GM19035 (cell line): Measurements from ENCODE around the gene SH3GLB1.

ENCODE experiments used
- ATAC-seq: cut with Tn5 transposase; IDR thresholded peaks from one replicate; pipeline ENCODE4 v1.9.1; 2021; ENCODE audit not compliant: unreplicated experiment

Gene SH3GLB1

GRCh38 chr1:86773341-86774288, 69.2 kb downstream of the SH3GLB1 start:
- peak; percentile 24 for ATAC-seq

- peak; percentile 95 for ATAC-seq
These were observed 70.2 kb downstream of the SH3GLB1 start for GRCh38 chr1:86774305-86775295.

GRCh38 chr1:86775395-86775794, 71.0 kb downstream of the SH3GLB1 start:
- no peak for ATAC-seq

- ATAC-seq = no peak
These were observed 71.7 kb downstream of the SH3GLB1 start for GRCh38 chr1:86776108-86776507.

- no peak for ATAC-seq
These were observed 74.3 kb downstream of the SH3GLB1 start for GRCh38 chr1:86778569-86779239.

GRCh38 chr1:86779308-86780191, 75.2 kb downstream of the SH3GLB1 start:
- no peak for ATAC-seq

GRCh38 chr1:86782482-86782881, 78.1 kb downstream of the SH3GLB1 start:
- ATAC-seq = no peak

GRCh38 chr1:86787621-86788020, 83.2 kb downstream of the SH3GLB1 start:
- ATAC-seq = no peak

GRCh38 chr1:86788300-86789206, 84.2 kb downstream of the SH3GLB1 start:
- ATAC-seq = no peak

- no peak for ATAC-seq
These were observed 90.9 kb downstream of the SH3GLB1 start for GRCh38 chr1:86795316-86795715.
